Right renal pelvis (tissue), 4 donors: ENCODE data around the gene PP2D1. TPM values are rescaled to one million over a fixed set of nuclear protein-coding genes. Genes with fewer than 3 reads are reported as not detected.

Experiments
- polyA plus RNA-seq, 4 donors: library from polyadenylated mRNA; unstranded; fragments of 120-200 nt; gene quantifications; one replicate each; pipeline ENCODE4 v1.2.1, GENCODE V29; 2013; ENCODE audit not compliant: insufficient read length in 4 of 4

Gene PP2D1
- polyA plus RNA-seq, 4 donors, result 0.25 to 0.30 (median 0.28) TPM

Other genes starting within 250 kb of the PP2D1 start
- 1 to 10 TPM; 1.5 to 5.5 (median 3.5) TPM for gene EFHB, start 78.0 kb downstream of the PP2D1 start, polyA plus RNA-seq
- 10 to 100 TPM; 66.6 to 87.6 (median 83.7) TPM for gene RAB5A, start 65.2 kb downstream of the PP2D1 start, polyA plus RNA-seq
- gene KAT2B, start 28.2 kb upstream of the PP2D1 start, polyA plus RNA-seq, result 10 to 100 TPM; 20.9 to 29.7 (median 23.7) TPM
- gene SGO1, start 173.9 kb upstream of the PP2D1 start, polyA plus RNA-seq, result 10 to 100 TPM in 2 of 4 donors, 1 to 10 TPM in 2; 8.5 to 11.4 (median 10.3) TPM